HG03432 (cell line): ENCODE data around the gene AMOTL1.

Source experiments
- ATAC-seq: cut with Tn5 transposase; IDR thresholded peaks from one replicate; pipeline ENCODE4 v1.9.1; 2021; ENCODE audit warnings: mild to moderate bottlenecking, moderate library complexity; ENCODE audit not compliant: unreplicated experiment

The AMOTL1 gene

GRCh38 chr11:94814272-94814976 lies 46.3 kb downstream of the AMOTL1 start:
- no peak for ATAC-seq

- no peak for ATAC-seq
Observed at GRCh38 chr11:94815705-94816344, 47.7 kb downstream of the AMOTL1 start.

GRCh38 chr11:94820480-94820879 lies 52.3 kb downstream of the AMOTL1 start:
- no peak for ATAC-seq

DNA sequence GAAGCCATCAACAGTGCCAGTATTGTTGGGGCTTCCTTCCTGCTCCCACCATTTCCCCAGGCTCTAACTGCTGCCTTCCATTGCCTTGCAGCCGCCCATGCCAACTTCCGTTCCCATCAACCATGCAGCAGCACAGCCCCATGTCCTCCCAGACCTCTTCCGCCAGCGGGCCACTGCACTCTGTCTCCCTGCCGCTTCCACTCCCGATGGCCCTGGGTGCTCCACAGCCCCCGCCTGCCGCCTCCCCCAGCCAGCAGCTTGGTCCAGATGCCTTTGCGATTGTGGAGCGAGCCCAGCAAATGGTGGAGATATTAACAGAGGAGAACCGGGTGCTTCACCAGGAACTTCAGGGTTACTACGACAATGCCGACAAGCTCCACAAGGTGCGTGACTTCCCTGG lies 53.3 kb downstream of the AMOTL1 start:
- no peak for ATAC-seq

DNA sequence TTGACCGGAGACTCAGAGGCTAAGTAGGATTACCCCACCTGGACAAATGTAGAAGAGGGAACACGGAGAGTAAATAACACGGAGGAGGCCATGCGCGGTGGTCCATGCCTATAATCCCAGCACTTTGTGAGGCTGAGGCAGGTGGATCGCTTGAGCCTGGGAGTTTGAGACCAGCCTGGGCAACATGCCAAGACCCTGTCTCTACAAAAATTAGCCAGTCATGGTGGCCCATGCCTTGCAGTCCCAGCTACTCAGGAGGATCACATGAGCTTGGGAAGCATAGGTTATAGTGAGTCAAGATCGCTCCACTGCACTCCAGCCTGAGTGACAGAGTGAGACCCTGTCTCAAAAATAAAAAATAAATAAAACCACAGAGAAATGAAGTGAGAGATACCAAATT lies 53.9 kb downstream of the AMOTL1 start:
- no peak for ATAC-seq

DNA sequence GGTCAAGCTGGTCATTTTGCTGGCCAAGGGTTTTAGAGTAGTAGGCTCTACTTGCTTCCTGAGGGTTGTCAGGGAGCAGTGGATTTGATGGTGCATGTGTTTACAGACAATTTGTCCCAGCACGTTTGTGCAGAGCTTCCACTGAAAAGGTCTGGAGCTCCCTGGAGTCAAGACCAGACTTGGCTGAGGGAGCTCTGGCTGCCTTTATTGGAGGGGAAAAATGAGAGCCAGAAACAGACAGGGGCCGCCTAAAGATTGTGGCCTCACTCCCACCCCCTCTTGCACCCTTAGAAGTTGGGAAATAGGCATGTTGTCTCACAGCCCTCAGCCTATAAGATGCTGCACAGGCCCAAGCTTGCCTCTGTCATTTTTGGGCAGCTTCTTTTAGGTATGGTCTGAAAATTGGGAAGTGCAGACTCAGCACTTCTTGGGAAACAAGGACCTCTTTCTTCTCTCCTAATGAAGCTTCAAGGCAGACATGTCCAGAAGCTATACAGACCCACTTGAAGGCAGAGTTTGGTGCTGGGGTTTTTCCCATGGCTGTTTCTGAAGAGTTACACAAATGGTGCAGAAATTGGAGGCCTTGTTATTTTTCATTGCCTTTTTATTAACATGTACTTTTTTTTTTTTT lies 55.1 kb downstream of the AMOTL1 start:
- no peak for ATAC-seq

- ATAC-seq, result no peak
Observed at GRCh38 chr11:94825031-94825430, 56.9 kb downstream of the AMOTL1 start.

GRCh38 chr11:94825481-94825880 lies 57.3 kb downstream of the AMOTL1 start:
- ATAC-seq, result no peak

- no peak for ATAC-seq
Observed at GRCh38 chr11:94826415-94826814, 58.3 kb downstream of the AMOTL1 start.

DNA sequence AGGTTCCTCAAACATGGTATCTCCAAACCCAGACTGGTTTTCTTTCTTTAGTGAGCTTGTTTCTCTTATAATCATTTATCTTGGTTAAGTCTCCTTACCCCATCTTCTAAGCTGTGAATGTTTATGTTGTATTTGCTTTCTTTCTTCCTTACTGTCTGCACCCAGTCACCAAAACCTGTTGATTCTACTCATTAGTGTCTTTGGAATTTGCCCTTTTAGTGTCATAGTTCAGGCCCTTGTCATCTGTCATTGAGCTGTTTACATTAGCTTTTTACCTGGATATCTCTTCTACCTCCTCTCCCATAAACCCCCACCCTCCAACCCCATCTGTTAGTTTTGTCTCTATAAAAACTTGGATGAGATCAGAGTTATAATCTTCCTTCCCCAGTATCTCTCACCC lies 59.9 kb downstream of the AMOTL1 start:
- no peak for ATAC-seq

DNA sequence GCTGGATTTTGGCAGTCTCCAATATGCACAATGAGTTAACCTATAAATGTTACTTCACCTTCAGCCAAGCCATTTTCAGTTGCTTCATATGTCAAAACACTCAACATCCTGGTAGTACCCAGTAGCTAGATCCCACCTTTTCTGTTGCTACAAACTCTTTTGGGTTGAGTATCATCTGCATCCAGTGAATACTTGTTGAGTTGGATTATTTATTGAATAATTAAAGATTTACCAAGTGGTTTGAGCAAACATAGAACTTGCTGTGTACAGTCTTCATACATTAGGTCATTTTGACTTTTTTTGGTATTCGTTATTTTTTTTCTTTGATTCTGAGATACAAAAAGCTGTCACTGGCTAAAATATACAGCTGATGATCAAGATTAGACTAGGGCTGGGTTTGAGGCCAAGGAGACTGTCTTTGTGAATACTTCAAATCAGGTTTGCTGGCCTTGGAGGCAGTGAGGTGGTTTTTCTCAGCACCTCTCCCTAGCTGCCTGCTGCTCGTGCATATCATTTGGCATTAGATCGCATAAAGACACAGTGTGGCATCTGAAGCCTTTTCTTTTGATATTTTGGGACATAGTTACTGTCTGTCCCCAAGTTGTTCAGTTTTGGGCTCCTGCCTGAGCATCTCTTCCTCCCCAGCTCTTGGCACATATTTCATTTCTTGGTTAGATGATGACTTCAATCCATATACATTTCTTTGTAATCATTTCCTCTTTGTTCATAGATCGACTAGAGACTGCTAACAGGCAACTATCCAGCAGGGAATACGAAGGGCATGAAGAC lies 62.8 kb downstream of the AMOTL1 start:
- ATAC-seq, result no peak

GRCh38 chr11:94831529-94831928 lies 63.4 kb downstream of the AMOTL1 start:
- no peak for ATAC-seq

DNA sequence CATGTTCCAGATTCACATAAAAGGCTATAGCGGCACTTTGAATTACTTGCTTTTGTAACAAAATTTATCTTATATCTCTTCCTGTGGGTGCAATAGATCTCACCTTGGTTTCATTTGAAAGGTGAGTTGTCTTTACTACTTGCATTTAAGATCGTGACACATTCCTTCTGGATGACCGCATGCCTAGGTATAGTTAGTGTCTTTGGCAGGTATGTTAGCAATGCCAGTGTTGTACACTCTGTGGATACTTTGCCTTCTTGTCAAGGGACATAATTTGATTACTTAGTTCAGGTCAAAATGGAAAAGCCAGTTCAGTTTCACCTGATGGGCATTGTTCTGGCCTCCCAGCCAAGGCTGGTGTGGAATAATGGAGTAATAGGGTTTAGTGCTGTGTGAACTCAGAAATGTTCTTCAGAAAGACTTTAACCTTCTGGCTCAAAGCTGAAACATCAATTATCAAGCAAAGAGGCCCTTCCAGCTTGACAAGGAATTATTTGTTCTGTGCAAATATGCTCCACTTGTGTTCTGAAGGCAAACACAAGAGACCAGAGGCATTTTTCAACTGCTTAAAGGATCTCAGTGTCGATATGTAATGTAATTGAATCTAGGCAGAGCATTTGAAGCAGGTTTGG lies 64.6 kb downstream of the AMOTL1 start:
- ATAC-seq, result no peak

GRCh38 chr11:94834911-94835593 lies 66.9 kb downstream of the AMOTL1 start:
- no peak for ATAC-seq

- ATAC-seq, result no peak
Observed at GRCh38 chr11:94835594-94835927, 67.4 kb downstream of the AMOTL1 start.

GRCh38 chr11:94837317-94837716 lies 69.2 kb downstream of the AMOTL1 start:
- ATAC-seq, result no peak

DNA sequence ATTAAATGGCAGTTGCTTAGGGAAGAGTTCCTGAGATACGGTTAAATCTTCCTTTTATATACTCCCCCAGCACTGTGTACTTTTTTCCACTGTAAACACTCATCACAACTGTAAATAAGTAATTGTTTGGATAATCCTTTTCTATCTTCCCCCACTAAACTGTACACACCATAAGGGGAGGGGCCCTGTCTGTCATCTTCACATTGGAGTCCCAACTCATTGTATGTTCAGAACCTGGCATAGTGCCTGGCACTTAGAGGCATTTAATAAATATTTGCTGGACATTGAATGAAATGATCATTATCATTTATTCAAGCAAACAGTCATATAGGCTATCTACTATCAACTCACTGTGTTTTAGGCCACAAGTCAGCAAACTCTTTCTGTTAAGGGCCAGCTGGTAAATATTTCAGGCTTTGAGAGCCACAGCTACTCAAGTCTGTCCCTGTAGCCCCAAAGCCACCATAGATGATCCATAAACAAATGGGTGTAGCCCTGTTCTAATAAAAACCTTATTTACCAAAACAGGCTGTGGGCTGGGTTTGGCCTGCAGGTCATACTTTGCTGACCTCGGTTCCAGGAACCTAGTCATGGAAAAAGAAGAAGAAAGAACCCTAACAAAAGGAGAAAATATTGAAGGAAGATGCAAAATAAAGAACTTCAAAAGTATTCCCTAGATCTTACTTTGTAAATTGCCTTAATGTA lies 70.0 kb downstream of the AMOTL1 start:
- ATAC-seq, result no peak

GRCh38 chr11:94840209-94840608 lies 72.1 kb downstream of the AMOTL1 start:
- no peak for ATAC-seq

DNA sequence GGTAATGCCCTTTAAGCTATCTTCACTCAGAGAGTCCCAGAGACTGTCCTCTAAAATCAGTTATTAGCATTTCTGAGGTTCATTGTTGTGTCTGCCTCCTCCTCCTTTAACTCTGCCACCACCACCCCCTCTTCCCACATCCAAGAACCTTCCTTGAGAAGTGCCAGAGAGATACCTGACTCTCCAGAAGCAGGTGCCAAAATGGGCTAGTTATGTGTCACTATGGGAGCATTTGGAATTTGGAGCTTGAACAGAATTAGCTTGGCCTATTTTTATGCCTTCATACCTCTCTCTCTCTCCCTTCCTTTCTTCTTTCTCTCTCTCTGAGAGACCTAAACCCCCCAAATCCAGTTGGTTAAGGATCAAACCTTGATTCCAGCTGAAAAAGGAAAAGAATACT lies 75.9 kb downstream of the AMOTL1 start:
- ATAC-seq, result no peak

GRCh38 chr11:94845622-94846021 lies 77.5 kb downstream of the AMOTL1 start:
- no peak for ATAC-seq
